Tibial artery (tissue), 4 donors: Measurements from ENCODE around the gene CEL.
"Not testable (repeated sequence)": the region's sequence is repeated elsewhere in the genome, so short reads cannot be mapped to it uniquely, and the experiment has no call there.

ENCODE experiments used
- DNase-seq, 2 donors: peaks; one replicate each; pipeline ENCODE4 v3.0.0-alpha.2; 2019
- H3K27ac ChIP-seq, 2 donors: fragments of 200-600 bp; sonication (generic) in 1 of 2; 1 replicate in 1 of 2; 2 replicates in 1 of 2; pipeline ENCODE4 v1.5.1; 2018 to 2019; ENCODE audit warnings: mild to moderate bottlenecking in 1 of 2
- H3K27me3 ChIP-seq, 2 donors: fragments of 200-600 bp; sonication (generic) in 1 of 2; one replicate each; pipeline versions ENCODE4 v1.5.1 to v1.6.0; 2016 to 2019
- H3K36me3 ChIP-seq, 3 donors: fragments of 200-600 bp; sonication (generic) in 2 of 3; one replicate each; pipeline ENCODE4 v1.5.1; 2016 to 2019; ENCODE audit warnings: mild to moderate bottlenecking in 2 of 3
- H3K4me1 ChIP-seq, 4 donors: fragments of 200-600 bp; sonication (generic) in 2 of 4; 1 replicate in 3 of 4; 2 replicates in 1 of 4; pipeline ENCODE4 v1.5.1; 2016 to 2019
- H3K4me3 ChIP-seq, 2 donors: fragments of 200-600 bp; sonication (generic) in 1 of 2; 1 replicate in 1 of 2; 2 replicates in 1 of 2; pipeline ENCODE4 v1.5.1; 2018 to 2019; ENCODE audit warnings: mild to moderate bottlenecking in 2 of 2
- H3K9me3 ChIP-seq, 3 donors: fragments of 200-600 bp; sonication (generic) in 1 of 3; one replicate each; pipeline ENCODE4 v1.5.1; 2016 to 2019
- CTCF ChIP-seq, 2 experiments: fragments of 200-600 bp in 1 of 2; fragments of 450-650 bp in 1 of 2; IDR thresholded peaks; one replicate each; pipeline ENCODE4 v1.5.1; 2017 to 2019; ENCODE audit warnings: antibody characterized with exemption in 2 of 2, mild to moderate bottlenecking in 1 of 2, moderate library complexity in 1 of 2
- intact Hi-C: fragments of 100-400 bp; cut with DNase I; formaldehyde crosslinking; loops from one replicate; pipeline ENCODE4 v1.15.0; 2023; ENCODE audit warnings: low total_unique reads

CEL gene

GRCh38 chr9:133076691-133077090 is 14.9 kb downstream of the CEL start:
- H3K27me3 ChIP-seq, result no peaks in the 10 kb centered on the region
- TF ChIP-seq CTCF (IDR thresholded peaks at IDR 0.05), result no peak
- DNase-seq, result no peak
- H3K4me1 ChIP-seq, result peaks cover 0 to 11% (median 2%) of the 10 kb centered on the region in 4 donors
- intact Hi-C loops, result no loop called here
- no peak overlapping the region for H3K27ac ChIP-seq
- H3K36me3 ChIP-seq, result no peaks in the 10 kb centered on the region
- no peak overlapping the region for H3K4me3 ChIP-seq
- H3K9me3 ChIP-seq, result no peaks in the 10 kb centered on the region

- H3K36me3 ChIP-seq, result no peaks in the 10 kb centered on the region
- H3K4me3 ChIP-seq, result no peak overlapping the region
- no peak for DNase-seq
- H3K27me3 ChIP-seq, result no peaks in the 10 kb centered on the region
- TF ChIP-seq CTCF (IDR thresholded peaks at IDR 0.05), result no peak
- H3K4me1 ChIP-seq, result peaks cover 0 to 11% (median 2%) of the 10 kb centered on the region in 4 donors
- H3K9me3 ChIP-seq, result no peaks in the 10 kb centered on the region
- H3K27ac ChIP-seq, result no peak overlapping the region
- intact Hi-C loops, result no loop called here
These were observed 16.7 kb downstream of the CEL start for GRCh38 chr9:133078486-133078885.

GRCh38 chr9:133080161-133080560 is 18.4 kb downstream of the CEL start:
- Histone ChIP-seq H3K9me3 (no peaks in the 10 kb centered on the region), H3K27me3 (no peaks in the 10 kb centered on the region), H3K36me3 (no peaks in the 10 kb centered on the region), H3K4me3 (no peak overlapping the region), H3K4me1 (peaks cover 0 to 11% (median 2%) of the 10 kb centered on the region in 4 donors), H3K27ac (no peak overlapping the region)
- no peak for TF ChIP-seq CTCF (IDR thresholded peaks at IDR 0.05)
- intact Hi-C loops, result no loop called here
- no peak for DNase-seq

GRCh38 chr9:133080786-133081779 is 19.3 kb downstream of the CEL start:
- H3K27me3 ChIP-seq, H3K36me3 ChIP-seq, H3K9me3 ChIP-seq, H3K4me3 ChIP-seq, H3K4me1 ChIP-seq, DNase-seq, H3K27ac ChIP-seq, intact Hi-C loops: not testable (repeated sequence)

GRCh38 chr9:133081957-133082644 is 20.3 kb downstream of the CEL start:
- H3K4me3 ChIP-seq, H3K27ac ChIP-seq, H3K27me3 ChIP-seq, DNase-seq, H3K9me3 ChIP-seq, H3K4me1 ChIP-seq, intact Hi-C loops, H3K36me3 ChIP-seq: not testable (repeated sequence)

- H3K27ac ChIP-seq, H3K27me3 ChIP-seq, DNase-seq, intact Hi-C loops, H3K4me1 ChIP-seq, H3K4me3 ChIP-seq, H3K9me3 ChIP-seq, H3K36me3 ChIP-seq: not testable (repeated sequence)
These were observed 21.9 kb downstream of the CEL start for GRCh38 chr9:133083688-133084087.

- H3K4me1 ChIP-seq, H3K27ac ChIP-seq, H3K9me3 ChIP-seq, H3K36me3 ChIP-seq, H3K4me3 ChIP-seq, H3K27me3 ChIP-seq, DNase-seq, intact Hi-C loops: not testable (repeated sequence)
These were observed 24.6 kb downstream of the CEL start for GRCh38 chr9:133086212-133086860.
